Trophoblast cell (in vitro differentiated cells and primary cell): ENCODE results near the gene RFPL3.
"Not testable (repeated sequence)": the region's sequence is repeated elsewhere in the genome, so short reads cannot be mapped to it uniquely, and the experiment has no call there.

Source experiments
- DNase-seq, 2 donors: peaks; one replicate each; pipeline ENCODE4 v3.0.0-alpha.2; 2016
- H2AFZ ChIP-seq: 2 replicates; pipeline ENCODE4 v1.6.1; 2013; ENCODE audit warnings: low read length, moderate library complexity, mild to moderate bottlenecking; ENCODE audit not compliant: insufficient read depth, poor library complexity
- H2AK5ac ChIP-seq: 2 replicates; pipeline ENCODE4 v1.6.1; 2013; ENCODE audit warnings: mild to moderate bottlenecking, low read length
- H2BK120ac ChIP-seq: 2 replicates; pipeline ENCODE4 v1.6.1; 2013; ENCODE audit warnings: low read length, mild to moderate bottlenecking, moderate library complexity; ENCODE audit not compliant: insufficient read depth, poor library complexity
- H2BK12ac ChIP-seq: 2 replicates; pipeline ENCODE4 v1.6.1; 2013; ENCODE audit warnings: mild to moderate bottlenecking, low read length, moderate library complexity
- H2BK5ac ChIP-seq: 2 replicates; pipeline ENCODE4 v1.6.1; 2013; ENCODE audit warnings: low read length, low read depth, moderate library complexity, mild to moderate bottlenecking; ENCODE audit not compliant: poor library complexity
- H3K14ac ChIP-seq: 2 replicates; pipeline ENCODE4 v1.6.1; 2013; ENCODE audit warnings: mild to moderate bottlenecking, low read length
- H3K18ac ChIP-seq: 2 replicates; pipeline ENCODE4 v1.6.1; 2013; ENCODE audit warnings: mild to moderate bottlenecking, low read length
- H3K23ac ChIP-seq: 2 replicates; pipeline ENCODE4 v1.6.1; 2013; ENCODE audit warnings: low read length
- H3K27ac ChIP-seq: 2 replicates; pipeline ENCODE4 v1.5.1; 2013; ENCODE audit warnings: low read depth, mild to moderate bottlenecking, inconsistent platforms, low read length, moderate library complexity
- H3K27me3 ChIP-seq: 2 replicates; pipeline ENCODE4 v1.6.1; 2013; ENCODE audit warnings: inconsistent platforms, mild to moderate bottlenecking, low read length, moderate library complexity; ENCODE audit not compliant: insufficient read depth
- H3K36me3 ChIP-seq, 2 experiments: 1 replicate in 1 of 2; 2 replicates in 1 of 2; pipeline ENCODE4 v1.6.1; 2013; ENCODE audit warnings: low read length in 2 of 2, mild to moderate bottlenecking in 2 of 2, moderate library complexity in 1 of 2; ENCODE audit not compliant: insufficient read depth in 2 of 2, control insufficient read depth in 1 of 2
- H3K4ac ChIP-seq: 2 replicates; pipeline ENCODE4 v1.6.1; 2013; ENCODE audit warnings: low read depth, mild to moderate bottlenecking, low read length, moderate library complexity
- H3K4me1 ChIP-seq, 2 experiments: 1 replicate in 1 of 2; 2 replicates in 1 of 2; pipeline ENCODE4 v1.6.1; 2013; ENCODE audit warnings: low read length in 2 of 2, mild to moderate bottlenecking in 2 of 2, moderate library complexity in 1 of 2; ENCODE audit not compliant: insufficient read depth in 2 of 2, control insufficient read depth in 1 of 2
- H3K4me2 ChIP-seq: 2 replicates; pipeline ENCODE4 v1.6.1; 2013; ENCODE audit warnings: inconsistent platforms, mild to moderate bottlenecking, low read length, moderate library complexity
- H3K4me3 ChIP-seq: 2 replicates; pipeline ENCODE4 v1.5.1; 2013; ENCODE audit warnings: mild to moderate bottlenecking, low read depth, low read length, inconsistent platforms
- H3K79me1 ChIP-seq: one replicate; pipeline ENCODE4 v1.6.1; 2013; ENCODE audit warnings: low read length
- H3K79me2 ChIP-seq: 2 replicates; pipeline ENCODE4 v1.6.1; 2013; ENCODE audit warnings: low read length, mild to moderate bottlenecking; ENCODE audit not compliant: control insufficient read depth, insufficient read depth, poor library complexity
- H3K9ac ChIP-seq: 2 replicates; pipeline ENCODE4 v1.6.1; 2013; ENCODE audit warnings: mild to moderate bottlenecking, low read length
- H3K9me3 ChIP-seq: 2 replicates; pipeline ENCODE4 v1.6.1; 2013; ENCODE audit warnings: low read depth, mild to moderate bottlenecking, control low read depth, inconsistent platforms, low read length; ENCODE audit not compliant: insufficient read depth
- H4K12ac ChIP-seq: 2 replicates; pipeline ENCODE4 v1.6.1; 2013; ENCODE audit warnings: low read depth, mild to moderate bottlenecking, low read length, moderate library complexity
- H4K8ac ChIP-seq: 2 replicates; pipeline ENCODE4 v1.6.1; 2013; ENCODE audit warnings: low read depth, mild to moderate bottlenecking, low read length, moderate library complexity
- H4K91ac ChIP-seq: one replicate; pipeline ENCODE4 v1.6.1; 2013; ENCODE audit warnings: low read depth, mild to moderate bottlenecking, low read length, moderate library complexity
- WGBS: extraction: QIAGEN DNeasy Blood & Tissue Kit; methylation state at CpG from one replicate; pipeline ENCODE4 v1.1.7; 2013; ENCODE audit warnings: missing lambda C conversion rate; ENCODE audit not compliant: insufficient read length, insufficient coverage; ENCODE audit errors: extremely low coverage; 5-methylcytosine and 5-hydroxymethylcytosine counted together

Gene RFPL3

DNA sequence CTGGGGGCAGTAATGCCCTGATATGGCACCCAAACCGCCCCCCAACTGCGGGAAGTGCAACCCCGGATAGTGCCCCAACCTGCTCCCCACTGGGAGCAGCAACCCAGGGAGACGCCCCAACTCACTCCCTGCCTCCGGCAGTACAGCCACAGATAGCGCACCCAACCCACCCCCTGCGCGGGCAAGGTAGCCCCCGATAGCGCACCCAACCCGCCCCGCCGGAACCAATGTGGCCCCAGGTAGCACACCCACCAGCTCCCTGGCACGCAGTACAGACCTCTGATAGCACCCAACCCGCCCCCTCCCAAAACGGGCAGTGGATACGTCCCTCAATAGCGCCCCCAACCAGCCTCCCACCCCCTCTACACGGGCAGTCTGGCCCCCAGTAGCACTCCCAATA lies 3.8 kb upstream of the RFPL3 start:
- Histone ChIP-seq H3K14ac (no peak overlapping the region), H3K4me1 (peaks cover 0 to 2% of the 10 kb centered on the region in 2 experiments), H3K79me2 (no peaks in the 10 kb centered on the region), H3K23ac (no peak overlapping the region), H3K9ac (no peak overlapping the region), H3K9me3 (peaks cover 3% of the 10 kb centered on the region), H2BK12ac (no peak overlapping the region), H2BK5ac (no peak overlapping the region), H3K18ac (no peak overlapping the region), H3K36me3 (no peaks in the 10 kb centered on the region), H4K8ac (no peak overlapping the region), H3K79me1 (no peaks in the 10 kb centered on the region), H2AFZ (no peak overlapping the region), H3K27me3 (no peaks in the 10 kb centered on the region), H4K12ac (no peak overlapping the region), H3K27ac (no peak overlapping the region), H3K4me3 (no peak overlapping the region), H2AK5ac (no peak overlapping the region), H4K91ac (no peak overlapping the region), H3K4me2 (no peak overlapping the region), H3K4ac (no peak overlapping the region), H2BK120ac (no peak overlapping the region)
- no peak for DNase-seq
- WGBS, result no CpG with 5 or more reads among the region's 19 CpGs

DNA sequence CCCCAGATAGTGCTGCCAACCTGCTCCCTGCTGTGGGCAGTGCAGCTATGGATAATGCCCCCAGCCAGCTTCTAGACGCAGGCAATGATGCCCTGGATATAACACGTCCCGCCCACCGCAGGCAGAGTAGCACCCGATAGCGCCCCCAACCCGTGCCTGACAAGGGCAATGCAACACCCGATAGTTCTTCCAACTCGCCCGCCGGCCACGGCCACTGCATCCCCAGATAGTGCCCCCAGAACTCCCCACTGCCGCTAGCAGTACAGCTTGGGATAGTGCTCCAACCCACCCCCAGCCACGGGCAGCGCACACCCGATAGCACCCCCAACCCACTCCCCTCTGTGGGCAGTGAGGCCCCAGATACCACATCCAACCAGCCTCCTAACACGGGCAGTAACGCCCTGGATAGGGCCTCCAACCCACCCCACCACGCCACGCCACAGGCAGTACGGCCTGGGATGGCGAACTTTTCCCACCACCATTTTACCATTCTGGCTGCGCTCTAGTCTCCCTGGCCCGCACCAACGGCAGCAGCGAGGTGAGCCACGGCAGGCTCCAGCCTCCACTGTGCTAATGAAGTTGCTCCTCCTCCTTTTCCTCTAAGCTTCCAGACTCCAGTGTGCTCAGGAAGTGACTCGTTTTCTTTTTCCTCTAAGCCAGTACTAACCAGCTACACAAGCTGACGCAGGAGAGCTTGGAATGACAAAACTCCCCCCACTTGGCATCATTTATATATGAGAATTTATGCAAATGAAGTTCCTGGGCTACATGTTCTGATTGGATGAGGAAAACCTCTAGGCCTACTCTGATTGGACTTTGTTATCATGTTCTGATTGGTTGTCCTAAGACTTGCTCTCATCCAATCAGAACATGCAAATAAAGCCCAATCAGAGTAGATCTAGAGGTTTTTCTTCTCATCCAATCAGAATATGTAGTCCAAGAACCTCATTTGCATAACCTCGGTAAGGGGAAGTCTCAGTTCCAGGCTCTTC lies 3.0 kb upstream of the RFPL3 start:
- Histone ChIP-seq H2BK120ac (no peak overlapping the region), H2AK5ac (no peak overlapping the region), H2AFZ (no peak overlapping the region), H3K36me3 (no peaks in the 10 kb centered on the region), H3K9me3 (peaks cover 3% of the 10 kb centered on the region), H4K12ac (no peak overlapping the region), H3K79me1 (no peaks in the 10 kb centered on the region), H3K9ac (no peak overlapping the region), H3K4ac (no peak overlapping the region), H2BK12ac (no peak overlapping the region), H2BK5ac (no peak overlapping the region), H4K91ac (no peak overlapping the region), H4K8ac (no peak overlapping the region), H3K4me1 (peaks cover 0 to 2% of the 10 kb centered on the region in 2 experiments), H3K4me3 (no peak overlapping the region), H3K4me2 (no peak overlapping the region), H3K27ac (no peak overlapping the region), H3K27me3 (no peaks in the 10 kb centered on the region), H3K23ac (no peak overlapping the region), H3K14ac (no peak overlapping the region), H3K18ac (no peak overlapping the region), H3K79me2 (no peaks in the 10 kb centered on the region)
- no peak for DNase-seq
- WGBS, result no CpG with 5 or more reads among the region's 30 CpGs

DNA sequence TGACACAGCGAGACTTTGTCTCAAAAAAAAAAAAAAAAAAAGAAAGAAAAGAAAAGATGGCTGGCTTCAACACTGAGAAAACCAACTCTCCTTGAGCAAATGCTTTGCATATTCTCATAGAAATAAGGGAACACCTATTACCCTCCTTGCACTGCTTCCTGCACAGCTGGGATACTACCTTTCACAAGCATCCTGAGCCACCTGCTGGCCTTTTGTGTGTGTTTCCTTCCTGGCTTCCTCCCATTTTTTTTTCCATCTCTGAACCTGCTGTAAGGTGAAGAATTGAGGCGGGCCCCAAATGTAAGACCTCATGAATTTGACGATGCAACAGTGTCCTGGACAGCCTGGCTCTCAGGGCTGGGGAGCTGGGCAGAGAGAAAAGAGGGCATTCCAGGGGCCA lies 1.9 kb upstream of the RFPL3 start:
- H3K4me2 ChIP-seq, result no peak overlapping the region
- no peaks in the 10 kb centered on the region for H3K79me2 ChIP-seq
- no peak overlapping the region for H4K91ac ChIP-seq
- peak; percentile 3 to 34 for DNase-seq
- peaks cover 3% of the 10 kb centered on the region for H3K9me3 ChIP-seq
- peaks cover 0 to 2% of the 10 kb centered on the region in 2 experiments for H3K4me1 ChIP-seq
- H3K9ac ChIP-seq, result no peak overlapping the region
- H2BK120ac ChIP-seq, result no peak overlapping the region
- no peak overlapping the region for H4K12ac ChIP-seq
- no peaks in the 10 kb centered on the region for H3K79me1 ChIP-seq
- no peak overlapping the region for H2BK12ac ChIP-seq
- H3K4me3 ChIP-seq, result peak overlapping the region; percentile 2
- H3K36me3 ChIP-seq, result no peaks in the 10 kb centered on the region
- no peak overlapping the region for H2AK5ac ChIP-seq
- H3K27me3 ChIP-seq, result no peaks in the 10 kb centered on the region
- no peak overlapping the region for H3K18ac ChIP-seq
- no peak overlapping the region for H3K27ac ChIP-seq
- H2BK5ac ChIP-seq, result no peak overlapping the region
- no CpG with 5 or more reads among the region's 3 CpGs for WGBS
- H2AFZ ChIP-seq, result no peak overlapping the region
- no peak overlapping the region for H4K8ac ChIP-seq
- H3K23ac ChIP-seq, result no peak overlapping the region
- no peak overlapping the region for H3K4ac ChIP-seq
- no peak overlapping the region for H3K14ac ChIP-seq

DNA sequence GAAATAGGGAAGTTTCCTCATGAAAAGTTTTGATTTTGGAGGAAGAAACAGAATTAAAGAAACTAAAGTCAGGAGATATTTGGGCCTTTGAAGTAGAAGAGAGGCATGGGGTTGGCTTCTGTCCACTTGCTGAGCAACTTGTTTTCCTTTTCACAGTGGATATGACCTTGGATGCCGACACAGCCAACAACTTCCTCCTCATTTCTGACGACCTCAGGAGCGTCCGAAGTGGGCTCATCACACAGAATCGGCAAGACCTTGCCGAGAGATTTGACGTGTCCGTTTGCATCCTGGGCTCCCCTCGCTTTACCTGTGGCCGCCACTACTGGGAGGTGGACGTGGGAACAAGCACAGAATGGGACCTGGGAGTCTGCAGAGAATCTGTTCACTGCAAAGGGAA lies 2.4 kb downstream of the RFPL3 start:
- H2AFZ ChIP-seq, H3K79me1 ChIP-seq, H3K4me2 ChIP-seq, H3K79me2 ChIP-seq, H4K12ac ChIP-seq, H3K4me3 ChIP-seq, H2AK5ac ChIP-seq, H3K14ac ChIP-seq, H3K4me1 ChIP-seq, H2BK5ac ChIP-seq, H3K18ac ChIP-seq, H2BK120ac ChIP-seq, H4K8ac ChIP-seq, H3K27me3 ChIP-seq, DNase-seq, H3K36me3 ChIP-seq, H3K27ac ChIP-seq, H3K9ac ChIP-seq, H4K91ac ChIP-seq, H3K4ac ChIP-seq, H3K23ac ChIP-seq, H2BK12ac ChIP-seq, H3K9me3 ChIP-seq: not testable (repeated sequence)
- no CpG with 5 or more reads among the region's 11 CpGs for WGBS
